NCI-H2171 (cell line): Measurements from ENCODE around the gene GATA5.

Experiments
- DNase-seq: peaks from one replicate; lab custom pipeline; 2025; lab: John Stamatoyannopoulos, UW

GATA5 gene

DNA sequence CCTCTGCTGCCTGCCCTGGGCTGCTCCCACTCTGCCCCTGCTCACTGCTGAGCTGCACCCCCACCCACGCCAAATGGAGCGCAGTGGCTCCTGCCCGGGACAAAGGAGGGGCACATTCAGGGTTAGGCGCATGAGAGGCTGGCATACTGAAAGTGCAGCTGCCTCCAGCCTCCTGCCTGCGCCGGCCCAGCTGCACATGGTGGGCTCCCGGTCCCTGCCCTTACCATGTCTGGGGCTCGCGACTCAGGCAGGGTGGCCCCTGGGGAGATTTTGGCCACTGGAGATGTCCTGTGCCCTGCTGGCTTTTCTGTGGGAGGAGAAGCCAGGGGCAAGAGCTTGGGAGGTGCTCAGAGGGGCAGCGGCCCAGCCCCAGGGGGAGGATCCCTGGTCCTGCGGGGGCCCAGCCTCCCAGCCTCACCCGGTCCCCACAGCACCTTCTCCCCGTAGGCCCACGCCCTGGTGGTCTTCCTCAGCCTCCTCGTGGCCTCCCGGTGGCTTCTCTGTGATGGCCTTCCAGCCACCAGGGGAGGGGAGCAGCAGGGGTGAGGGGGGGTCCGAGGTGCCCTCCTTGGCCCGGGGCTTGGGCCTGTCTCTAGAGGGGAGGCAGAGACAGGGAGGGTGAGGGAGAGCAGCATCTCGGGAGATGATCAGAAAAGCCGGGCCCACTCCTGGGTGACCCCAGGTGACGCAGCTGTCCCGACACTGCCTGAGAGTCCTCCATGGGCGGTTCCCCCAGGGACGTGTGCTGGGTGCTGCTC is 60.3 kb downstream of the GATA5 start:
- DNase-seq, result no peak

DNA sequence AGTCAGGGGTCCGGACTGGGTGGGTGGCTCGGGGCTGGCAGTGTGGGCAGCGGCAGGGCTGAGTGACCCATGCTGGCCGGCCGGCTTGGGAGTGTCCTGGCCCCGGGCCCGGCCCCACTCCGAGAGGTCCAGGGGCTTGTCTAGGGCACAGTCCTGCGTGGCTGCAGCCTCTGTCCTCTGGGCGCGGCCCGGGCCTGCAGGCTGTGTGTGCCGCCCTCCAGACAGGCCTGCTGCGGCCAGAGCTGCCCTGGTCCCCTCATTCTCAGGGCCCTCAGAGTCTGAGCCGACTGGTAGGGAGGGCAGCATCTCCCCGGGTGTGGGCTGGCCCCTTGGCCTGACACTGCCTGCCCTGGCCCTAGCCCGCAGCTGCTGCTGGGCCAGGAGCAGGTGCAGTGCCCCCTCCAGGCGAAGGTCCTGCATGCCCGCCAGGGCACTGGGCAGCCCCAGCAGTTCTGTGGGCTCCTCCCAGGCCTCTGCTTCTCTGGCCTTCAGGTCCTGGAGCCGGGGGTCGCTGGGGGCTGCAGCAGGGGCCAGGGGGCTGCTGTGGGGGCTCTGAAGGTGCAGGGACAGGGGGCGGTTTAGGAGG is 61.8 kb downstream of the GATA5 start:
- DNase-seq, result no peak
